ENCODE measurements around the gene ZSCAN26. TPM values are rescaled to one million over a fixed set of nuclear protein-coding genes. Genes with fewer than 3 reads are reported as not detected.
"Not testable (repeated sequence)": the region's sequence is repeated elsewhere in the genome, so short reads cannot be mapped to it uniquely, and the experiment has no call there.

The ZSCAN26 gene
- total RNA-seq, 1 donor from 2014 or later = 17.3 TPM

DNA sequence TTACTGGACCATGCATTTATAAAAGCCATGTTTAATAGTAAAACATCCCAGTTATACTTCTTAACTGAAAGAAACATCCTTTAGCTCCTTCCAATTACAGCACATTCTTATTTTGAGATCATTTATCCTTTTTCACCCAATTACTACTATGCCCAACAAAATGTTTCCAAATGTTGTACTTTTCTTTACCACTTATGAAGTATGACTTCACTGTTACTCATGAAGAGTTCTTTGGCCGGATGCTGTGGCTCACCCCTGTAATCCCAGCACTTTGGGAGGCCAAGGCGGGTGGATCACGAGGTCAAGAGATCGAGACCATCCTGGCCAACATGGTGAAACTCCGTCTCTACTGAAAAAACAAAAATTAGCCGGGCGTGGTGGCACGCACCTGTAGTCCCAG, 50.9 kb downstream of the ZSCAN26 start:
- not testable (repeated sequence) for DNase-seq (ENCODE audit: low spot score)

DNA sequence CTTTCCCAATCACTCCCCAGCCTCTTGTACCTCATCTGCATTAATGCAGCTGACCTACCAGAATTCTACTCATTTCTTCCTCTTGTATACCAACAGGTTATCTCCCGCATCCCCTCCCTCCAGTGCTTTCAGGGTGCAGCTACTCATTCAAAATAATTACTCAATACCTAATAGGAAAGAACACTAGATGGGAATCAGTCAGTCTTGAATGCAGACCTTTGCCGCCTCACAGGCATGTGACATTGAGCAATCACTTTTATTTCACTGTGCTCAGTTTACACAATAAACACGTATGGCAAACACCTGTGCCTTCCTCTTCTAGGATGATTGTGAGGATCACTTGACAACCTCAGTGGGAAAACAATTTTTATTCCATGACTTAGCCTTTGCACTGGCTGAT, 55.7 kb downstream of the ZSCAN26 start:
- DNase-seq (ENCODE audit: low spot score) = no peak

DNA sequence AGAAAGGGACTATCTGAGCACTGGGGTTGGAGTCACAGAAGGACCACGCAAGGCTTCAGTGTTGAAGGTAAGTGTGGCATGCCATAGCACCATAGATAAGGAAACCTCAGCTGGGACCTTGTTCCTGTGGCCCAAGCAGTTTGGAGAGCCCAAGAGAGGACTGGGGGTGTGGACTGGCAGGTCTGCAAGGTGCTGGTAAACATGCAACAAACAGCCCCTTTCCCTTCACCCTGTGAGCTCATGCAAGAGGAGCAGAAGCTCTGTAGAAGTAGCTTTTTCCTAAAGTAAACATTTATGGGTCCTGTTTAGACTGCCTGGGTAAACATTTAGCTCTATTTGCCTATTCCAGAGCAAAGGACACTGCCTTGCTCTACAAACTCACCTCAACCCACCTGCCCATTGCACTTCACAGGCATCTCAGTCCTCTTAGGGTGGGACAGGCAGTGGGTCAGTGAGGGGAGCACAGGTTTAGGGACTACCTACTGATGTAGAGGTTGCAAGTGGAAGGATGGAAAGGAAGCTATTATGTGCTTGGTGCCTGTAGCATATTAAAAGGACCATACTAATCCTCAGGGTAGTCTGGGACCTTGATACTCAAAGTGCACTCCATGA, 57.0 kb downstream of the ZSCAN26 start:
- no peak for DNase-seq (ENCODE audit: low spot score)

DNA sequence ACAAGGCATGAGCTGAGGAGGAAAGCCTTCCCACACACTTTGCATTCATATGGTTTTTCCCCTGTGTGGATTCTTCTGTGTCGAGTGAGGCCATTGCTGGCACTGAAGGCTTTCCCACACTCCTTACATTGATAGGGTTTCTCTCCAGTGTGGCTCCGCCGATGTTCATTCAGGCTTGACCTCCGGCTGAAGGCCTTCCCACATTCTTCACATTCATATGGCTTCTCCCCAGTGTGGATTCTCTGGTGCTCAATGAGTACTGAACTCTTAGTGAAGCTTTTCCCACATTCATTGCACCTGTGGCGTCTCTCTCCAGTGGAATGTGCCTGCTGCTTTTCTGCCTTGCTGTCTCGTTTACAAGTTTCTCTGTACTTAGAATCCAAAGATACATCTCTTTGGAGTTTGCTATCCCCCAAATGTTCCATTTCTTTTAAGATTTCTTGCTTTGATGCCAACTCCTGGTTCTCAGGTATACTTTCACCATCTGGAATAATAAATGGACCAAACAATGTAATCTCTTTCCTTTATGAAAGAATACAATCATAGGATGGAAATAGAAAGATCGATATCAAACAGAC, 59.5 kb downstream of the ZSCAN26 start:
- no peak for DNase-seq (ENCODE audit: low spot score)

Other genes with a start within 250 kb of the ZSCAN26 start
- gene ZNF165, start 186.6 kb upstream of the ZSCAN26 start, total RNA-seq (ENCODE audit: insufficient read depth, low replicate concordance) = 0.96 TPM
- 2.4 TPM for gene ZSCAN16, start 142.5 kb upstream of the ZSCAN26 start, total RNA-seq (ENCODE audit: insufficient read depth, low replicate concordance)
- gene ZKSCAN8, start 125.3 kb upstream of the ZSCAN26 start, total RNA-seq (ENCODE audit: insufficient read depth, low replicate concordance) = 19.5 TPM
- gene ZSCAN9, start 41.9 kb upstream of the ZSCAN26 start, total RNA-seq (ENCODE audit: insufficient read depth, low replicate concordance) = 23.4 TPM
- gene ZKSCAN4, start 14.9 kb upstream of the ZSCAN26 start, total RNA-seq (ENCODE audit: insufficient read depth, low replicate concordance) = 19.0 TPM
- gene NKAPL, start 7.8 kb upstream of the ZSCAN26 start, total RNA-seq (ENCODE audit: insufficient read depth, low replicate concordance) = 1.9 TPM
- 9.9 TPM for gene PGBD1, start 14.4 kb downstream of the ZSCAN26 start, total RNA-seq (ENCODE audit: insufficient read depth, low replicate concordance)
- gene ZSCAN31, start 69.0 kb downstream of the ZSCAN26 start, total RNA-seq (ENCODE audit: insufficient read depth, low replicate concordance) = 10.6 TPM
- 5.5 TPM for gene ZKSCAN3, start 82.8 kb downstream of the ZSCAN26 start, total RNA-seq (ENCODE audit: insufficient read depth, low replicate concordance)
- 8.7 TPM for gene ZSCAN12, start 132.6 kb downstream of the ZSCAN26 start, total RNA-seq (ENCODE audit: insufficient read depth, low replicate concordance)
- 6.5 TPM for gene ZSCAN23, start 176.3 kb downstream of the ZSCAN26 start, total RNA-seq (ENCODE audit: insufficient read depth, low replicate concordance)
- 1.4 TPM for gene GPX6, start 248.7 kb downstream of the ZSCAN26 start, total RNA-seq (ENCODE audit: insufficient read depth, low replicate concordance)